NT2/D1 (cell line): ENCODE measurements around the gene EPHA2.
"Not testable (repeated sequence)": the region's sequence is repeated elsewhere in the genome, so short reads cannot be mapped to it uniquely, and the experiment has no call there.

ENCODE experiments used
- DNase-seq: peaks from one replicate; pipeline ENCODE4 v3.0.0-alpha.2; 2011; ENCODE audit warnings: low read depth, low spot score
- H3K27me3 ChIP-seq: 2 replicates; pipeline ENCODE4 v1.6.0; 2011; ENCODE audit warnings: mild to moderate bottlenecking; ENCODE audit not compliant: insufficient read length, insufficient read depth
- H3K36me3 ChIP-seq: 2 replicates; pipeline ENCODE4 v1.6.1; 2011; ENCODE audit warnings: mild to moderate bottlenecking, low read length, mixed read lengths; ENCODE audit not compliant: insufficient read depth, insufficient read length
- H3K4me1 ChIP-seq: 2 replicates; pipeline ENCODE4 v1.5.1; 2011; ENCODE audit not compliant: insufficient read depth, insufficient read length
- H3K4me3 ChIP-seq: 2 replicates; pipeline ENCODE4 v1.5.1; 2011; ENCODE audit warnings: low read depth; ENCODE audit not compliant: insufficient read length
- H3K9ac ChIP-seq: 2 replicates; pipeline ENCODE4 v1.6.0; 2011; ENCODE audit warnings: low read depth; ENCODE audit not compliant: insufficient read length
- H3K9me3 ChIP-seq: 2 replicates; pipeline ENCODE4 v1.5.1; 2011; ENCODE audit warnings: mild to moderate bottlenecking, low read length; ENCODE audit not compliant: insufficient read depth
- SUZ12 ChIP-seq: IDR thresholded peaks from 2 replicates; pipeline ENCODE4 v1.6.1; 2011; ENCODE audit not compliant: insufficient read length, insufficient read depth; ENCODE audit errors: extremely low read depth
- YY1 ChIP-seq: IDR thresholded peaks from 2 replicates; pipeline ENCODE4 v1.6.1; 2011; ENCODE audit not compliant: insufficient read length, insufficient read depth
- ZNF274 ChIP-seq: IDR thresholded peaks from 2 replicates; pipeline ENCODE4 v1.6.1; 2011; ENCODE audit warnings: mild to moderate bottlenecking, low read depth, low read length

The EPHA2 gene

DNA sequence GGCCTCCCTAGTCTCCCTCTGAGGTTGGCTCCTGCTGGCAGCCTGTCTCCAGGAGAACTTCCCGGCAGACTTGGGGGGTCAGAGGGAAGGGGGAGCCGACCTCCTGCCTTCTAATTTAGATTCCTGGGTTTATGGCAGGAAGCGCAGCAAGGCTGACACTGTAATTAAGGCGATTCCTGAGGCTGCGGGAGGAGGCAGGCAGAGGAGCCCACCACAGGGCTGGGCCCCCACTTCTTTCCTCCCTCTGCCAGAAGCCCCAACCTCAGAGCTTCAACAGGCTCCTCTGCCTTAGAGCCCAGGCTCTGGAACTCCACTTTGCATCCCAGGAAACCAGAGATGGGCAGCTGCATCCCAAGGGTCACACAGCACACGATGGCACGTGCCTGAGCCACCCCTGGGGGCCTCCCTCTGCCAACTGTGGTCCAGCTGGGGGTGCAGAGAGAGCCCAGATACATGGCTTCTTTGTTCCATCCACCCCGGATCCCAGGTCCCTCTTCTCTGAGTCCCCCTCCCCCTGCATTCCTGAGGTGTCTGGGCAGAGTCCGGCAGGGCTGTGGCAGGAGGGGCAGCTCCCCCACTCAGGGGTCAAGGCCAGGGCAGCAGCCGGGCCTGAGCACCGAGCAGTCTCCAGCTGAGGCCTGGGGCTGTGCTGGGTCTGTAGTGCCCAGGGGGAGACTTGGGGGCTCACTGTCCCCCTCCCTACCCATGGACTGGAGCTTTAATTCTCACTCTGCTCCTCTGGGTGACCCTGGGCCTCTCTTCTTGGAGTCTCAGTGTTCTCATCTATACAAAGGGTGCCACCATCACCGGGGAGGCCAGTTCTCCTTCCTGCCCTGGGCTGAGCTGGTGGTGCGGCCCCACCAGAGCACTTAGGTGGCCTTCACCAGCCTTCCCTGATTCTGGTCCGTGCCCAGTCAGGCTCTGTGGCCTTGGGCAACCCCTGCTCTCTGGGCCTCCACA lies 43.0 kb downstream of the EPHA2 start:
- Histone ChIP-seq H3K27me3 (peaks cover 16% of the 10 kb centered on the region), H3K36me3 (no peaks in the 10 kb centered on the region), H3K4me1 (peaks cover 27% of the 10 kb centered on the region), H3K9ac (no peak overlapping the region), H3K4me3 (no peak overlapping the region), H3K9me3 (peaks cover 17% of the 10 kb centered on the region; the same call in 1 of the 2 replicates)
- no peak for DNase-seq
- TF ChIP-seq YY1 (no peak), ZNF274 (no peak), SUZ12 (no peak)

DNA sequence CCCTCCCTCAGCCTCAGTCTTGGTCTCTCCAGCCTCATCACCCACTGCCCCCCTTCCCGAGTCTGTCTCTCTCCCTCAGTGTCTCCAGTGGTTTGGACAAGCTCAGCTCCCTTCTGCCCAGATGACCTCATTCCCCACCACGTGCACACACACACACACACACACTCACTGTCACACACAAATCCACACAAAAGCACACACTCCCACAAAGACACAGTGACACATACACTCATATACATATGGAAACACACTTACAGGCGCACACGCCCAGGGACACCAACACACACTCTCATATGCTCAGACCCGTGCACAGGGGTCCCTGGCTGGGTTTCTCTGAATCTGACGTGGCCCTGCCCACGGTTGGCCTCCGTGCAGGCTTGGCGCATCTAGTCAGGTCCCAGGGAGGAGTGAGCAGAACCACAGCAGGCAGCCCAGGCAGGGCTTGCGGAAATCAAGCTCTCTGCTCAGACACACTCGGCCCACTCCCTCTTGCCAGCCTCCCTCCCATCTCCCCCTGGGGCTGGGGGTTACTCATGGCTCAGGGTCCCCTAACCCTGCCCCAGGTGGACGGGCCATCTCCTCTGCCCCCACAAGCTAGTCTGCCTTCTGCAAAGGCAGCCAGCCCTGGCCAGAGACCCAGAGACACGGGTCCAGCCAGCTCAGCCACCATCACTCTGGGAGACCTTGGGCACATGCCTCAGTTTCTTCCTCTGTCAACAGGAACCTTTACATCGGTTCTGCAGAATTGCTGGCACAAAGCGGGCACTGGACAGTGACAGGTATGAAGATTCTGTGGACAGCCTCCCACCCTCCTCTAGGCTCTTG lies 43.9 kb downstream of the EPHA2 start:
- TF ChIP-seq YY1 (no peak), SUZ12 (no peak), ZNF274 (no peak)
- H3K4me3 ChIP-seq, result no peak overlapping the region
- no peaks in the 10 kb centered on the region for H3K36me3 ChIP-seq
- peaks cover 16% of the 10 kb centered on the region for H3K27me3 ChIP-seq
- H3K9ac ChIP-seq, result no peak overlapping the region
- peaks cover 24% of the 10 kb centered on the region for H3K4me1 ChIP-seq
- no peak for DNase-seq
- peaks cover 20% of the 10 kb centered on the region; the same call in 1 of the 2 replicates for H3K9me3 ChIP-seq

DNA sequence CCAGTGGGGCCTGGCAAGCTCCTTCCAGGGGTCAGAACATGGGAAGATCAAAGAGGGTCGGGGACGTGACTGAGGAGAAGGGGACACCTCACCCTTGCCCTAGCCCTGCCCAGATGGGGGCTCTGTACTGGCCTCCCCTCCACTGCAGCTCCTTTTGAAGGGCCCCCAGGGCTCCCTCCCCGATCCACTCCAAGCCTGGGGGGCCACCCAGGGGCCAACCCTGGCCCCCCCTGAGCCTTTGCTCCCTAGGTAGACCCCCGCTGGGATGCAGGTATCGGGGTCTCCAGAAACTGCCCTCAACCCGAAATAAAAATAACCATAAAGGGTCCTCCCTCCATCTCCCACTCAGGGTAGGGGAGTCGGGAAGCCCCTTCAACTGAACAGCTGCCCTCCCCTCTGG lies 45.0 kb downstream of the EPHA2 start:
- Histone ChIP-seq H3K36me3 (no peaks in the 10 kb centered on the region), H3K9me3 (peaks cover 20% of the 10 kb centered on the region; the same call in 1 of the 2 replicates), H3K4me3 (no peak overlapping the region), H3K27me3 (peaks cover 16% of the 10 kb centered on the region), H3K9ac (no peak overlapping the region), H3K4me1 (peaks cover 21% of the 10 kb centered on the region)
- DNase-seq, result no peak
- no peak for TF ChIP-seq YY1
- TF ChIP-seq SUZ12, result no peak
- TF ChIP-seq ZNF274, result no peak

DNA sequence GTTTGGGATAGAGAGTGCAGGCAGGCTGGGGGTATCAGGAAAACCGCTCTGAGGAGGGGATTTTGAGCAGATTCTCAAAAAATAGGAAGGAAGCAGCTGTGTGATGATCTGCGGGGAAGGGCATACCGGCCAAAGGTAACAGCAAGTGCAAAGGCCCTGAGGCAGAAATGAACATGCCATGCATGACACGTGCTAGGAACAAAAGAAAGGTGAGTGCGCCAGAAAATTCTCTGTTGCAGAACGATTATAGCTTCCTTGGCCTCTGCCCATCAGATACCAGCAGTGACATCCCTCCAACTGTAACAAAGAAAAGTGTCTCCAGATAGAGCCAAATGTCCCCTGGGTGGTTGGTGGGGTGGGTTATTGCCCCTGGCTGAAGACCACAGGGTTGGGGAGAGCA lies 45.4 kb downstream of the EPHA2 start:
- peaks cover 16% of the 10 kb centered on the region for H3K27me3 ChIP-seq
- peaks cover 21% of the 10 kb centered on the region for H3K4me1 ChIP-seq
- no peak for DNase-seq

DNA sequence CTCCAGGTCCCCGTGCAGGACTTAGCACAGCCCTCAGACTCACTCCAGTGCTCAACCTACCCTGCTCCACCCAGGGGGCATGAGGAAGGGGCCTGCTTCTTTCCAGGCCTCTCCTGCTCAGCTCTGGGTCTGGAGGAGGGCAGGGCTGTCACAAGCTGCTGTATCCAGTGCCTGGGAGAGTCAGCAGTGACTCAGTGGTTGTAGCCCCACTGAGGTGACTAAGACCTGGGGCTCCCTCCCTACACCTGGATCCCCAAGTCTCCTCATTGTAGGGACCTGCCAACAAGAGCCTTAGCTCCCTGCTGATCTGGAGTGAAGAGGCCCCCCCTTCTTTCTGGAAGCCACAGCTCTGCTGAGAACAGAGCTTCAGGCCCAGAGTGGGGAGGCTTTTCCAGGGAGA lies 46.3 kb downstream of the EPHA2 start:
- no peak for DNase-seq
- no peak for TF ChIP-seq YY1
- peaks cover 20% of the 10 kb centered on the region; the same call in 1 of the 2 replicates for H3K9me3 ChIP-seq
- no peak overlapping the region for H3K9ac ChIP-seq
- peaks cover 12% of the 10 kb centered on the region for H3K4me1 ChIP-seq
- H3K27me3 ChIP-seq, result peaks cover 10% of the 10 kb centered on the region
- H3K4me3 ChIP-seq, result no peak overlapping the region
- H3K36me3 ChIP-seq, result no peaks in the 10 kb centered on the region

More for the DNA sequence above, 45.4 kb downstream of the EPHA2 start:
- no peak overlapping the region for H3K4me3 ChIP-seq
- peaks cover 20% of the 10 kb centered on the region; the same call in 1 of the 2 replicates for H3K9me3 ChIP-seq
- H3K36me3 ChIP-seq, result no peaks in the 10 kb centered on the region
- TF ChIP-seq YY1 (no peak), ZNF274 (no peak), SUZ12 (no peak)
- H3K9ac ChIP-seq, result no peak overlapping the region

DNA sequence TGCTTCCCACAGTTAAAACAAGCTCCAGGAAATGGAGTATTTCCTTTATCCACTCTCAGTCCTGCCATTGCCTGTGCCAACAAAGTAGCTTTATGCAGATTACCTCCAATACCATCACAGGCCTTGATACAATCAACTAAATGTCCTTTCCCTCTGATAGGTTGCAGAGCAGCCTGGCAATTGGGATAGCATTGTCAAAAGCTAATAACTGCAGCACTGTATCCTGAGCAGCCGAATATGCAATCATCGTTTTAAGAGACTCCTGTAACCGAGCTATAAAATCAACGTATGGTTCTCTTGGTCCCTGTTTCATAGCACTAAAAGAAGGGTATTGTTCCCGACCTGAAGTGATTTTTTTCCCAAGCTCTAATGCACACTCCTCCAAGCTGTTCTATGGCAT lies 48.8 kb downstream of the EPHA2 start:
- not testable (repeated sequence) for H3K4me1 ChIP-seq, H3K4me3 ChIP-seq, H3K9ac ChIP-seq, H3K27me3 ChIP-seq, DNase-seq, H3K36me3 ChIP-seq
- H3K9me3 ChIP-seq, result peaks cover 27% of the 10 kb centered on the region; the same call in 1 of the 2 replicates

DNA sequence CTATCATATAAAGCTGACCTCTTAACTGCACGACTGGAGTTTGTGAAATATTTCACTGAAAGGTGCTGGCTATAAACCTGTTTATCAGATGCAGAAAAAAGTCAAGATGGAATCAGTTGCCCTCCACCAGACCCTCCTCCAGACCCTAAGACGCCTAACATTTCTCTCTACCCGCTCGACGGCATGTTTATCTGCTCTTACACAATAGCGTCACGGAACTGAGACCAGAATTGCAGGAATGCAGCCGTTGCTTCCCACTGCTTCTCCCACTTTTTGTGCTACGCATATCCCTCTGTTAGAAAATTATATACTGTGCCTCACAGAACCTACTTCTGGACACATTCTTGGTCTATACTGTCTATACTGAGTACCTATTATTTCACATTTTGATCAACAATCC lies 54.2 kb downstream of the EPHA2 start:
- DNase-seq, result no peak
- no peaks in the 10 kb centered on the region for H3K36me3 ChIP-seq
- H3K9ac ChIP-seq, result no peak overlapping the region
- H3K27me3 ChIP-seq, result no peaks in the 10 kb centered on the region
- peaks cover 9% of the 10 kb centered on the region; the same call in 1 of the 2 replicates for H3K9me3 ChIP-seq
- H3K4me1 ChIP-seq, result peaks cover 2% of the 10 kb centered on the region
- no peak overlapping the region for H3K4me3 ChIP-seq
- TF ChIP-seq ZNF274, result no peak
- TF ChIP-seq SUZ12, result no peak
- no peak for TF ChIP-seq YY1
